Measurements from ENCODE around the gene VAT1L.

Gene VAT1L

GRCh38 chr16:77782694-77783093 is 5.7 kb upstream of the VAT1L start:
- Histone ChIP-seq H3K27ac (ENCODE audit: low read depth, low read length) (no peak overlapping the region), H3K4me3 (ENCODE audit: low read length) (no peak overlapping the region), H3K27me3 (ENCODE audit: insufficient read depth, low read length) (peaks cover 14% of the 10 kb centered on the region), H3K9ac (ENCODE audit: low read depth, low read length) (no peak overlapping the region), H3K36me3 (ENCODE audit: insufficient read depth, low read length) (no peaks in the 10 kb centered on the region), H3K4me1 (ENCODE audit: insufficient read depth, low read length) (no peaks in the 10 kb centered on the region; the same call in 1 of the 2 replicates), H3K9me3 (ENCODE audit: insufficient read depth, low read depth, low read length) (no peaks in the 10 kb centered on the region)
- WGBS, result 43% methylated on average over 2 of the region's 2 CpGs

GRCh38 chr16:77784441-77785372 is 3.7 kb upstream of the VAT1L start:
- Histone ChIP-seq H3K4me1 (ENCODE audit: insufficient read depth, low read length) (no peaks in the 10 kb centered on the region; the same call in 1 of the 2 replicates), H3K9me3 (ENCODE audit: insufficient read depth, low read depth, low read length) (no peaks in the 10 kb centered on the region), H3K4me3 (ENCODE audit: low read length) (no peak overlapping the region), H3K36me3 (ENCODE audit: insufficient read depth, low read length) (no peaks in the 10 kb centered on the region), H3K27me3 (ENCODE audit: insufficient read depth, low read length) (peaks cover 31% of the 10 kb centered on the region), H3K27ac (ENCODE audit: low read depth, low read length) (no peak overlapping the region), H3K9ac (ENCODE audit: low read depth, low read length) (no peak overlapping the region)
- WGBS, result 97% methylated on average over 36 of the region's 38 CpGs

DNA sequence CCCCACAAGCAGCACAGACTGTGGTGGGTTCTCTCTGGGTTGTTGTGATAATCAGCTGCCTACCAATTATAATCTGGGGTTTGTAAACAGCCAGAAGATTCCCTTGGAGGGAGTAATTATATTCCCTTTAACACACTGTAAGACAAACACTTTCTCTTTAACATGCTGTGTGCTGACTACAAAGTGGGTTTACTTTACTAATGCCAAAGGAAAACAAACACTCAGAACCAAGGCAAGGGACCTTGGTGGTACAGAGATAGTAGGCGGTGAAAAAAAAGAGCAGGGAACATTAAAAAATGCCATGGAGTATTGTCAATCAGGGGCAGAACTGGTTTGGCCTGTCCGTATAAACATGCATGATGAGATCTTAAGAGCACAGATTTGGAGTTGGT is 3.0 kb upstream of the VAT1L start:
- Histone ChIP-seq H3K9ac (ENCODE audit: low read depth, low read length) (no peak overlapping the region), H3K4me1 (ENCODE audit: insufficient read depth, low read length) (no peaks in the 10 kb centered on the region), H3K4me3 (ENCODE audit: low read length) (no peak overlapping the region), H3K27me3 (ENCODE audit: insufficient read depth, low read length) (peaks cover 37% of the 10 kb centered on the region), H3K9me3 (ENCODE audit: insufficient read depth, low read depth, low read length) (no peaks in the 10 kb centered on the region), H3K27ac (ENCODE audit: low read depth, low read length) (no peak overlapping the region), H3K36me3 (ENCODE audit: insufficient read depth, low read length) (no peaks in the 10 kb centered on the region)
- 94% methylated on average over 2 of the region's 2 CpGs for WGBS

- Histone ChIP-seq H3K4me3 (ENCODE audit: low read length) (no peak overlapping the region), H3K36me3 (ENCODE audit: insufficient read depth, low read length) (no peaks in the 10 kb centered on the region), H3K9ac (ENCODE audit: low read depth, low read length) (no peak overlapping the region), H3K27me3 (ENCODE audit: insufficient read depth, low read length) (peaks cover 40% of the 10 kb centered on the region), H3K4me1 (ENCODE audit: insufficient read depth, low read length) (0 out of 2 replicates have a peak, but pooled peaks cover under 1% of the 10 kb centered on the region), H3K9me3 (ENCODE audit: insufficient read depth, low read depth, low read length) (no peaks in the 10 kb centered on the region), H3K27ac (ENCODE audit: low read depth, low read length) (no peak overlapping the region)
- 92% methylated on average over 5 of the region's 5 CpGs for WGBS
Measured at GRCh38 chr16:77786186-77786847, 2.0 kb upstream of the VAT1L start.

DNA sequence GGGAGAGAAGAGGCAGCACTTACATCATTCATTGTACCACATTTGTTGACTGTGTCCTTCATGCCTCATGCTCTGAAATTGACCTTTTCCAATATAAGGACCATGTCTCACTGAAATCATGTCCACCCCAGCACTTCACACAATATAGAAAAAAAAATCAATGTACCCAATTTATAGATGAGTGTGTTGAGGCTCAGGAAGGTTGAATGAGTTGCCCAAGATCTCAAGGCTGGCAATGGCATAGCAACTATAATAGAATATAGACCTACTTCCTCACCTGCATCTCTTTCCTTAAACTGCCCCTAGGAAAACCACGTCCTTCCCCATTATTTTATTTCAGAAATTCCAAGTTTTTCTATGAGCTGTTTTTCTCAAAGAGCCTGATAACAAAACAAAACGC is 912 bp upstream of the VAT1L start:
- Histone ChIP-seq H3K9me3 (ENCODE audit: insufficient read depth, low read depth, low read length) (no peaks in the 10 kb centered on the region), H3K4me1 (ENCODE audit: insufficient read depth, low read length) (0 out of 2 replicates have a peak, but pooled peaks cover 4% of the 10 kb centered on the region), H3K27ac (ENCODE audit: low read depth, low read length) (no peak overlapping the region), H3K27me3 (ENCODE audit: insufficient read depth, low read length) (peaks cover 40% of the 10 kb centered on the region), H3K4me3 (ENCODE audit: low read length) (peak overlapping the region; percentile 79), H3K9ac (ENCODE audit: low read depth, low read length) (no peak overlapping the region), H3K36me3 (ENCODE audit: insufficient read depth, low read length) (no peaks in the 10 kb centered on the region)
- WGBS, result 85% methylated on average over 2 of the region's 2 CpGs

DNA sequence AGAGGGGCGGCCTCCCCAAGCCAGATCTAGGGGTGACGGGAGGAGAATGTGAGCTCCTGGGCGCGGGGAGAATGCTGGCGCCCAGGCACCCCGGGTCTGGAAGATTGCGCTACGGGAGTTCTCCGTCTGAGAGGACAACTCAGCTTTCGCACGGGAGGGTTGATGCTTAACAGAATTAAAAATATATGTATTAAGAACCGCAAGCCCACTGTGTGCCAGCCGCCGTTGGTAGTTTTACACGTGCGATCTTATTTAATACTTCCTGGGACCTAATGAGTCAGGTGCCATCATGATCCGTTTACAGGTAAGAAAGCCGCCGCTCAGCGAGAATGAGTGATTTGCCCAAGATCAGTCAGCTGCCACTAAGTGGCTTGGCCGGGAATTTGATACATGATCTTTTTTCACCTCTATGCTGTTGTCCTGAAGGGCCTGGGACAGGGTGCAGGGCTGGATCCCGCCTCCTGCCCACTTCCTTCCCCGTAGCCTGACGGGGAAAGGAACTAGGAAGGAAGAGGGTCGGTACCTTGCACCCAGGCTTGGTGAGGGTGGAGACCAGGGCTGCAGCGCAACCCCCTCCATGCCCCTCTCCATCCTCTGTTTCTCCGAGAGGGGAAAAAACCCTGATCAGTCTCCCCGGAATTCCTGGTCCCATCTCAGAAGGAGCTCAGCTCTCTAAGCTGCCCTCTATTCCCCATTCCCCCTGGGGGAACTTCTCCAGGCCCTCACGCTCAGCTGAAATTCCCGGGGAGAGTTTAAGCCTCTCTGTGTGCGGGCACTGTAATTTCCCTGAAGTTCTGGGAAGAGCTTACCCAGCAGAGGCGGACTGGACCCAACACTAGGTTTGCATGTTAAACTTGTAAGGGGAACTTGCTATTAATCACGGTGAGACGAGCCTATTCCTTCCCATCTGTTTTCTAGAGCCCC is 983 bp downstream of the VAT1L start:
- Histone ChIP-seq H3K36me3 (ENCODE audit: insufficient read depth, low read length) (no peaks in the 10 kb centered on the region; the same call in 1 of the 2 replicates), H3K4me3 (ENCODE audit: low read length) (peak overlapping the region; percentile 79), H3K4me1 (ENCODE audit: insufficient read depth, low read length) (0 out of 2 replicates have a peak, but pooled peaks cover 4% of the 10 kb centered on the region), H3K9me3 (ENCODE audit: insufficient read depth, low read depth, low read length) (no peaks in the 10 kb centered on the region), H3K27me3 (ENCODE audit: insufficient read depth, low read length) (peaks cover 40% of the 10 kb centered on the region), H3K9ac (ENCODE audit: low read depth, low read length) (peak overlapping the region; percentile 49), H3K27ac (ENCODE audit: low read depth, low read length) (no peak overlapping the region)
- under 1% methylated on average over 31 of the region's 34 CpGs for WGBS

- Histone ChIP-seq H3K27ac (ENCODE audit: low read depth, low read length) (no peak overlapping the region), H3K9ac (ENCODE audit: low read depth, low read length) (peak overlapping the region; percentile 49), H3K9me3 (ENCODE audit: insufficient read depth, low read depth, low read length) (no peaks in the 10 kb centered on the region), H3K27me3 (ENCODE audit: insufficient read depth, low read length) (peaks cover 40% of the 10 kb centered on the region), H3K4me3 (ENCODE audit: low read length) (peak overlapping the region; percentile 79), H3K36me3 (ENCODE audit: insufficient read depth, low read length) (no peaks in the 10 kb centered on the region; the same call in 1 of the 2 replicates), H3K4me1 (ENCODE audit: insufficient read depth, low read length) (0 out of 2 replicates have a peak, but pooled peaks cover 4% of the 10 kb centered on the region)
- WGBS, result 4% methylated on average over 10 of the region's 11 CpGs
Measured at GRCh38 chr16:77790009-77790372, 1.6 kb downstream of the VAT1L start.

DNA sequence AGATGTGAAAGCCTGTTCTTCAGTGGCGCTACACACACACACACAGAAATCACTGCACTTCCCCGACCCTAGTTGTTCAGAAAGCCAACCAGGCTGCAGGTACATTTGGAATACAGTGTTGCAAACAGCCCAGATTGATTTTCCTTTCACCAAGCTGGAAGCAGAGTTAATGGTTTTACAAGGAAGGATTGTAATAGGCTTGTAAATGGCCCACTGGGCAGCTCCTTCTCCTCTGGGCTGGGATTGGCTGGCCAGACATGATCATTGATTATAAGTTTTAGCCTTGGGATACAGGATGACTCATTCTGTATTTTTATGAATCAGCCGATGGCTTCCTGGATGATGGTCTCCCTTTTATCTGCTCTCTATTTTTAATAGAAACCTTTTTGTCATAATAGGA is 2.5 kb downstream of the VAT1L start:
- Histone ChIP-seq H3K36me3 (ENCODE audit: insufficient read depth, low read length) (no peaks in the 10 kb centered on the region; the same call in 1 of the 2 replicates), H3K9me3 (ENCODE audit: insufficient read depth, low read depth, low read length) (no peaks in the 10 kb centered on the region), H3K27ac (ENCODE audit: low read depth, low read length) (no peak overlapping the region), H3K9ac (ENCODE audit: low read depth, low read length) (no peak overlapping the region), H3K27me3 (ENCODE audit: insufficient read depth, low read length) (peaks cover 40% of the 10 kb centered on the region), H3K4me3 (ENCODE audit: low read length) (peak overlapping the region; percentile 6; the same call in 1 of the 2 replicates), H3K4me1 (ENCODE audit: insufficient read depth, low read length) (0 out of 2 replicates have a peak, but pooled peaks cover 4% of the 10 kb centered on the region)
- WGBS, result 81% methylated on average over 3 of the region's 3 CpGs

- Histone ChIP-seq H3K27ac (ENCODE audit: low read depth, low read length) (no peak overlapping the region), H3K27me3 (ENCODE audit: insufficient read depth, low read length) (peaks cover 22% of the 10 kb centered on the region), H3K36me3 (ENCODE audit: insufficient read depth, low read length) (no peaks in the 10 kb centered on the region; the same call in 1 of the 2 replicates), H3K4me1 (ENCODE audit: insufficient read depth, low read length) (0 out of 2 replicates have a peak, but pooled peaks cover 4% of the 10 kb centered on the region), H3K9ac (ENCODE audit: low read depth, low read length) (no peak overlapping the region), H3K9me3 (ENCODE audit: insufficient read depth, low read depth, low read length) (no peaks in the 10 kb centered on the region), H3K4me3 (ENCODE audit: low read length) (no peak overlapping the region)
- 93% methylated on average over 2 of the region's 2 CpGs for WGBS
Measured at GRCh38 chr16:77793417-77793816, 5.1 kb downstream of the VAT1L start.

GRCh38 chr16:77794586-77794985 is 6.2 kb downstream of the VAT1L start:
- Histone ChIP-seq H3K9ac (ENCODE audit: low read depth, low read length) (no peak overlapping the region), H3K4me3 (ENCODE audit: low read length) (no peak overlapping the region), H3K27ac (ENCODE audit: low read depth, low read length) (no peak overlapping the region), H3K36me3 (ENCODE audit: insufficient read depth, low read length) (no peaks in the 10 kb centered on the region; the same call in 1 of the 2 replicates), H3K9me3 (ENCODE audit: insufficient read depth, low read depth, low read length) (no peaks in the 10 kb centered on the region), H3K27me3 (ENCODE audit: insufficient read depth, low read length) (peaks cover 10% of the 10 kb centered on the region), H3K4me1 (ENCODE audit: insufficient read depth, low read length) (0 out of 2 replicates have a peak, but pooled peaks cover 4% of the 10 kb centered on the region)
- 98% methylated on average over 3 of the region's 3 CpGs for WGBS
